SJCRH30 (cell line): Measurements from ENCODE around the gene LUC7L3. TPM values are rescaled to one million over a fixed set of nuclear protein-coding genes. Genes with fewer than 3 reads are reported as not detected.

ENCODE experiments used
- DNase-seq, 2 experiments: peaks; one replicate each; pipeline ENCODE4 v3.0.0-alpha.2; 2015 to 2020
- H3K27ac ChIP-seq: fragments of 250-450 bp; sonication (Bioruptor Pico); 2 replicates; pipeline ENCODE4 v1.5.1; 2020; ENCODE audit warnings: mild to moderate bottlenecking, moderate library complexity
- H3K27me3 ChIP-seq: fragments of 250-450 bp; sonication (Bioruptor Pico); 2 replicates; pipeline ENCODE4 v1.5.1; 2020; ENCODE audit warnings: mild to moderate bottlenecking, moderate library complexity
- H3K36me3 ChIP-seq: fragments of 250-450 bp; sonication (Bioruptor Pico); 2 replicates; pipeline ENCODE4 v1.5.1; 2020; ENCODE audit warnings: mild to moderate bottlenecking, moderate library complexity
- H3K4me1 ChIP-seq: fragments of 250-450 bp; sonication (Bioruptor Pico); 2 replicates; pipeline ENCODE4 v1.5.1; 2020; ENCODE audit warnings: mild to moderate bottlenecking, moderate library complexity
- H3K4me3 ChIP-seq: fragments of 250-450 bp; sonication (Bioruptor Pico); 2 replicates; pipeline ENCODE4 v1.5.1; 2020; ENCODE audit warnings: mild to moderate bottlenecking, moderate library complexity
- H3K9me3 ChIP-seq: fragments of 250-450 bp; sonication (Bioruptor Pico); replicated peaks from 2 replicates; pipeline ENCODE4 v1.5.1; 2020; ENCODE audit warnings: mild to moderate bottlenecking, moderate library complexity
- total RNA-seq: library from RNA; depleted of rRNA; stranded (reverse); fragments of >200 nt; shearing (Covaris generic); gene quantifications from 2 replicates; pipeline ENCODE4 v1.2.3, GENCODE V29; 2014

Gene LUC7L3
- total RNA-seq, 1 experiment from 2014 or later = 84.7 TPM

DNA sequence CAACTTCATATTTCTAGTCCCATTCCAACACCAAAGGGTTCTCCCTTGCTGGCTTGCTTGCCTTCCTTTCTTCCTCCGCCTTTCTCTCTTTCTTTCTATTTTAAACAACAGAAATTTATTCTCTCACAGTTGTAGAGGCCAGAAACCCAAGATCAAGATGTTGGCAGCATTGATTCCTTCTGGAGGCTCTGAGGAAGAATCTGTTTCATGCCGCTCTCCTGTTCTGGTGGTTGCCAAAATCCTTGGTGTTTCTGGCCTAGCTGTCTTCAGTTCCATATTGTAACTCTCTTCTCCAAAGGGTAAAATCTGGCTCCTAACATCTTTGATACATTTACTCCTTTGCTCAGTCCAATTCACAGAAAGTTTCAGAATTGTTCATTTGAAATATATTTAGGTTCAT, 50.9 kb downstream of the LUC7L3 start:
- no peak overlapping the region for H3K4me3 ChIP-seq
- H3K27ac ChIP-seq = no peak overlapping the region
- no peak for DNase-seq
- H3K4me1 ChIP-seq = peaks cover 3% of the 10 kb centered on the region; the same call in 1 of the 2 replicates
- no peaks in the 10 kb centered on the region for H3K27me3 ChIP-seq
- H3K9me3 ChIP-seq = no peaks in the 10 kb centered on the region
- H3K36me3 ChIP-seq = no peaks in the 10 kb centered on the region

DNA sequence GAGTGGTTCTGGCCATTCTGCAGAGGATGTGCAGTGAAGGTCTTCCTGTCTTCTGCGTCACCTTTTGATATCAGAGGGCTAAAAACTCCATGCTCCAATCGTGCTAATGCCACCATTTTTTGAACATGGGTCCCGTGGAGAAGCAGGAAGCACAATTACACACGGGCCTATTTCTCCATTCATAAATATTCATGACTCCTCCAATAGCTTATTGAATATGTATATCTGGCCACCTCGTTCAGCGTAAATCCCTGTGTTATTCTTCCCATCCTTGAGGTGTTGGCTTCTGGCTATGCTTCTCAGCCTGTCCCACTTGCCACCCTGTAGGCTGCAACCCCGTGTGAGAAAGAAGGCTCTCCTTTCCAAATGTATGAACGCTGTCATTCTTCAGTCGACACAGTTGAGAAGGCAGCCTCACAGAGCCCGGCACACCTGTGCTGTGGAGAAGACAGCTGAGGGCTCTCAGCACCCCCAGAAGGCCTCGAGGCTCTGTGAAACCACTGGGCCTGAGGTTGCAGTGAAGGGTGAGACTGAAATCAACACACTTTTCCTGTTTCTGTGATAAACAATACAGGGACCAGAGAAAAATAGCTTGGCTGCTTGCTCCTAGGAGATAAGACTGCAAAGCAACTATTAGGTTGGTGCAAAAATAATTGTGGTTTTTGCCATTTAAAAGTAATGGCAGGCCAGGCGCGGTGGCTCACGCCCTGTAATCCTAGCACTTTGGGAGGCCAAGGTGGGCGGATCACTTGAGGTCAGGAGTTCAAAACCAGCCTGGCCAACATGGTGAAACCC, 52.8 kb downstream of the LUC7L3 start:
- Histone ChIP-seq H3K27me3 (no peaks in the 10 kb centered on the region), H3K4me3 (no peak overlapping the region), H3K4me1 (peaks cover 3% of the 10 kb centered on the region; the same call in 1 of the 2 replicates), H3K9me3 (no peaks in the 10 kb centered on the region), H3K36me3 (no peaks in the 10 kb centered on the region), H3K27ac (no peak overlapping the region)
- peak; percentile 65 to 76 for DNase-seq

DNA sequence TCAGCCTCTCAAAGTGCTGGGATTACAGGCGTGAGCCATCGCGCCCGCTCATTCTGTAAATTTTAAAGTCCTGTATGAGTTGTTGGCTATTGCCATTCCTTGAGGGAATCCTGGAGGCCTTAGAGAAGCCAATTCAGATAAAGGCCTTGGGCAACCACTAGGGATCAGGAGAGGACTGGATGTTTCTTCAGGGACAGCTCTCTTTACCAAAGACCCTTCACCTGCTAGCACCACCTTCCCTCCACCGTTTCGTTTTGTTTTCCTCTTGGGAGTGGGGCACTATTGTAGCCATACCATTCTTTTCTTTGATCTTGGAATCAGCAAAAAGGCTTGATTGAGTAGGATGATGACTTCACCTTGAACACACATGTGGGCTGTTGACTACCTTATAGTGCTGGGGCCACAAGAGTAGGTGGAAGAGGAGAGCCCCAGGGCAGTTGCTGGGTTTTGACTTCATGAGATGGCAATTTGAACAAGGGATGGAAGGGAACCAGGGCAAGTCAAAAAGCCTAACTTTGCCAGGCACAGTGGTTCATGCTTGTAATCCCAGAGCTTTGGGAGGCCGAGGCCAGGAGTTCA, 54.9 kb downstream of the LUC7L3 start:
- Histone ChIP-seq H3K27ac (no peak overlapping the region), H3K4me1 (peaks cover 3% of the 10 kb centered on the region; the same call in 1 of the 2 replicates), H3K4me3 (no peak overlapping the region), H3K9me3 (no peaks in the 10 kb centered on the region), H3K36me3 (no peaks in the 10 kb centered on the region), H3K27me3 (no peaks in the 10 kb centered on the region)
- DNase-seq = no peak

DNA sequence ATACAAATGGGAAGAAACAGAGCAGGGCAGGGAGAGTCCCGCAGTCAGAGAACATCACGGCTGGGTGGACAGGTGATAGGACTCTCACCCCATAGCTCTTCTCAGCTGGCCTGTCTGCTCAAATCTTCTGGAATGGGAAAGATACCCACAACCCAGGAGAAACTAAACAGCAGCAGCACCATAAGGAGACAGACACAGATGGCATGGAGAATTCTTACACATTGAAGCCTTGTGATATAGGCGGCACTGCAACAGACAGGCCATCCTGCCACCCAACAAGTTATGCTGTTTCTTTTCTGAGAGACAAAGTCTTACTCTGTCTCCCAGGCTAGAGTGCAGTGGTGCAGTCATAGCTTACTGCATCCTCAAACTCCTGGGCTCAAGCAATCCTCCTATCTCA, 56.5 kb downstream of the LUC7L3 start:
- H3K4me3 ChIP-seq = no peak overlapping the region
- no peaks in the 10 kb centered on the region for H3K27me3 ChIP-seq
- H3K9me3 ChIP-seq = no peaks in the 10 kb centered on the region
- H3K27ac ChIP-seq = no peak overlapping the region
- no peak for DNase-seq
- H3K36me3 ChIP-seq = no peaks in the 10 kb centered on the region
- H3K4me1 ChIP-seq = peaks cover 3% of the 10 kb centered on the region; the same call in 1 of the 2 replicates

DNA sequence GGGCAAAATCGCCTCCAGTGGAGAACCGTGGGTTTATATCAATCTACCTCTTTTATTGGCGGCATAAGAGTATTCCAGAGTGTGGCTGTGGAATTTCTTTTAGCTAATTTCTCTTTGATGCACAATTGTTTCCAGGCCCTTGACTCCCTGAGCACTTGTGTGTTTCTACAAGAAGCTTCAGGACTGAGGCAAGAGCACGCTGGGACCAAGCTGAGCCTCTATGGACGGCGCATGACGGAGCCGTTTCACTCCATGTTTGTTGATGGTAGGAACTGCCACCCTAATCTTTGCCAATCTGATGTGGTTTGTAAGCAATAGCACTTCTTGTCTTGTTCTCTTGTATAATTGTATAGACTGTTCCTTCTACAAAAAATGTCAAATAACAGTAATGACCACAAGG, 59.1 kb downstream of the LUC7L3 start:
- Histone ChIP-seq H3K27me3 (no peaks in the 10 kb centered on the region), H3K4me1 (no peaks in the 10 kb centered on the region), H3K36me3 (no peaks in the 10 kb centered on the region), H3K9me3 (no peaks in the 10 kb centered on the region), H3K4me3 (no peak overlapping the region), H3K27ac (no peak overlapping the region)
- DNase-seq = no peak

DNA sequence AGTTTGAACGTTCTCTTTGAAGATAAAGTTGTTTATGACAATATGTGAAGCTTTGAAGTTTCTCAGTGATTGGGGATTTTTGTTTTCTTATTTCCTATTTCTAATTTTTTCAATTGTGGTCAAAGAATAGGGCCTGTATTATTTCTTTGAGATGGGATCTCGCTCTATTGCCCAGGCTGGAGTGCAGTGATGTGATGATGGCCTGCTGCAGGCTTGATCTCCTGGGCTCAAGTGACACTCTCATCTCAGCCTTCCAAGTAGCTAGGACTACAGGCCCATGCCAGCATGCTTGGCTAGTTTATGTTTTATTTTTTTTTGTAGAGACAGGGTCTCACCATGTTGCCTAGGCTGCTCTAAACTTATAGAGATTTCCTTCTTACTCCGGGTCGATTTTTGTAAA, 59.6 kb downstream of the LUC7L3 start:
- Histone ChIP-seq H3K36me3 (no peaks in the 10 kb centered on the region), H3K9me3 (no peaks in the 10 kb centered on the region), H3K4me1 (no peaks in the 10 kb centered on the region), H3K4me3 (no peak overlapping the region), H3K27ac (no peak overlapping the region), H3K27me3 (no peaks in the 10 kb centered on the region)
- DNase-seq = no peak

DNA sequence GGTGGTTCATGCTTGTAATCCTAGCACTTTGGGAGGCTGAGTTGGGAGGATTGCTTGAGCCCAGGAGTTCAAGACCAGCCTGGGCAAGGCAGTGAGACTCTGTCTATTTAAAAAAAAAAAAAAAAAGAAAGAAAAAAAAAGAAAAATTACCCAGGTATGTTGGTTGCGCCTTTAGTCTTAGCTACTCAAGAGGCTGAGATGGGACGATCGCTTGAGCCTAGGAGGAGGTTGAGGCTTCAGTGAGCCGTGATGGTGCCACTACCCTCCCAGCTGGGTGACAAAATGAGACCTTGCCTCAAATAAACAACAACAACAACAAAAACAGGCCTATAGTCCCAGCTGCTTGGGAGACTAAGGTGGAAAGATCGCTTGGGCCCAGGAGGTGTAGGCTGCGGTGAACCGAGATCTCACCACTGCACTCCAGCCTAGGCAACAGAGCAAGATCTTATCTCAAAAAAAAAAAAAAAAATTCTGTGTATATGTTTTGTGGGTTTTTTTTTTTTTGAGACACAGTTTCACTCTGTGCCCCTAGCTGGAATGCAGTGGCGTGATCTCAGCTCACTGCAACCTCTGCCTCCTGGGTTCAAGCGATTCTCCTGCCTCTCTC, 60.4 kb downstream of the LUC7L3 start:
- H3K4me3 ChIP-seq = no peak overlapping the region

DNA sequence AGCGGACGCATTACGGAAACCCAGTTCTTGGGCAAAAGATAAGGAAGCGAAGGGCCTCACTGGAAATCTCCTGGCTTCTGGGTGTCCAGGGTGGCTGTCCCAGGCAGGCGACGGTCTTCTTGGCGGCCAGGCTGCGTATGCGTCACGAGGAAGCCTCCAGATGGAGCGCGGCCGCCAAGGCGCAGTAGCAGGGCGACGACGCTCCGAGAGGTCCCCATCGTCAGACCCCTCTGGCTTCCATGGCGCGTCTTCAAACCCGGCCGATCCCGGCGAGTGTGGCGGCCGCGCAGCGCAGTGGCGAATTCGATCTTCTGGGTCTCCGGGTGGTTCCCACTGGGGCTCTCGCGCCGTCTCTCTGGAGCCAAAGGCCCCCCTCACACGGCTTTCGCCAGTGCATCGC, 61.8 kb downstream of the LUC7L3 start:
- Histone ChIP-seq H3K27me3 (no peaks in the 10 kb centered on the region), H3K4me1 (no peaks in the 10 kb centered on the region), H3K27ac (no peak overlapping the region), H3K36me3 (no peaks in the 10 kb centered on the region), H3K9me3 (no peaks in the 10 kb centered on the region), H3K4me3 (no peak overlapping the region)
- no peak for DNase-seq

More for the DNA sequence above, 60.4 kb downstream of the LUC7L3 start:
- Histone ChIP-seq H3K4me1 (no peaks in the 10 kb centered on the region), H3K27ac (no peak overlapping the region), H3K27me3 (no peaks in the 10 kb centered on the region), H3K9me3 (no peaks in the 10 kb centered on the region), H3K36me3 (no peaks in the 10 kb centered on the region)
- no peak for DNase-seq

DNA sequence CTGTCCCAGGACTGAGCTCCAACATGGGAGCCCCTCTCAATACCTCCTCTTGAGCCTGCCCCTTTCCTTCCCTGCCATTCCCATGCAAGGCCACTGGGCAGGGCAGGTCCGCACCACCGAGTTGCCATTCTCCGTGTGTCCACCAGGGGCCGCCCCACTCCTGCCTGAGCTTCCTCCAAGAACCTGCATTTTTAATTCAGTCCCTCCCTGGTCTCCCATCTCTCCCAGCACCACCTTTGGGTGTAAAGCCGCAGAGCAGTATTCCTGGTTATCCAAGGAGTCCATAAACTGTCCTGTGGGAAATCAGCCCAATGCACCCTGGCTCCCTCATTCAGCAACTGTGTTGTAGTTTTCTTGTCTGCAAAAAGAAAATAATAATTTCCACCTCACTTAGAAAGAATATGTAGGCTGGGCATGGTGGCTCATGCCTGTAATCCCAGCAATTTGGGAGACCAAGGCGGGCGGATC, 63.8 kb downstream of the LUC7L3 start:
- H3K9me3 ChIP-seq = no peaks in the 10 kb centered on the region
- no peaks in the 10 kb centered on the region for H3K36me3 ChIP-seq
- H3K27me3 ChIP-seq = no peaks in the 10 kb centered on the region
- H3K4me3 ChIP-seq = no peak overlapping the region
- DNase-seq = peak; percentile 77 to 87
- H3K4me1 ChIP-seq = peaks cover 6% of the 10 kb centered on the region
- H3K27ac ChIP-seq = no peak overlapping the region

DNA sequence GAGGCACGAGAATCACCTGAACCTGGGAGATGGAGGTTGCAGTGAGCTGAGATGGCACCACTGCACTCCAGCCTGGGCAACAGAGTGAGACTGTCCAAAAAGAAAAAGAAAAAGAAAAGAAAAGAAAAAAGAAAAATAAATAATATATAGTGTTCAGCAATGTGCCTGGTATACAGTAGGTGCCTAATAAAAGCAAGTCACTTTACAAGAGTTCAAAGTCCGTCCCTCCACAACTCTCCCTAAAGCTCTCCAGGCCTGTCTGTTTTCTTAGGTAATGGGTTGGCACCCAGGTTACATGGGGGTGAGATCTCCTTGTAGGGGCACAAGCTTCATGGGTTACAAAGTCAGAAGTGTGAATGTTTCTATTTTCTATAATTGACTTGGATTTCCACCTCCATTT, 64.5 kb downstream of the LUC7L3 start:
- H3K36me3 ChIP-seq = no peaks in the 10 kb centered on the region
- no peaks in the 10 kb centered on the region for H3K27me3 ChIP-seq
- H3K4me1 ChIP-seq = peaks cover 6% of the 10 kb centered on the region
- no peak for DNase-seq
- no peak overlapping the region for H3K4me3 ChIP-seq
- H3K9me3 ChIP-seq = no peaks in the 10 kb centered on the region
- no peak overlapping the region for H3K27ac ChIP-seq

DNA sequence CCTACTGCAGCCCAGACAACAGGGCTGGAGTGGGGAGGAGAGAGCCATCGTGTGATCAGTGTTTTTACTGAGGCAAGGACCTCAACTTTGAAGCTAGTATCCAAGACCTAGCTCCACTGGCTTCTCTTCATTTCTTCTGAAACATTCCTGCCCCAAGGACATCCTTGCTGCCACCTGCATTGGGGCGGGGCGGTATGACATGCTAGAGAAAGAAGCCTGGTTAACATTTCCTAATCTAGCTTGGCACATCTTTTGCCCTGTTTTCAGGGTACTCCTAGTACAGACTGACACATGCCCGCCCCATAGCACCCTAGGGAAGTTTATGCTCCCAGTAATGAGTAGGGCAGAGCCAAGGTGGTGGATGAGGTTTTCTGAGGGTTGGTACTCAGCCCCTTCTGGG, 65.7 kb downstream of the LUC7L3 start:
- Histone ChIP-seq H3K4me3 (no peak overlapping the region), H3K4me1 (peaks cover 6% of the 10 kb centered on the region), H3K36me3 (no peaks in the 10 kb centered on the region), H3K27me3 (no peaks in the 10 kb centered on the region), H3K9me3 (no peaks in the 10 kb centered on the region), H3K27ac (no peak overlapping the region)
- no peak for DNase-seq

DNA sequence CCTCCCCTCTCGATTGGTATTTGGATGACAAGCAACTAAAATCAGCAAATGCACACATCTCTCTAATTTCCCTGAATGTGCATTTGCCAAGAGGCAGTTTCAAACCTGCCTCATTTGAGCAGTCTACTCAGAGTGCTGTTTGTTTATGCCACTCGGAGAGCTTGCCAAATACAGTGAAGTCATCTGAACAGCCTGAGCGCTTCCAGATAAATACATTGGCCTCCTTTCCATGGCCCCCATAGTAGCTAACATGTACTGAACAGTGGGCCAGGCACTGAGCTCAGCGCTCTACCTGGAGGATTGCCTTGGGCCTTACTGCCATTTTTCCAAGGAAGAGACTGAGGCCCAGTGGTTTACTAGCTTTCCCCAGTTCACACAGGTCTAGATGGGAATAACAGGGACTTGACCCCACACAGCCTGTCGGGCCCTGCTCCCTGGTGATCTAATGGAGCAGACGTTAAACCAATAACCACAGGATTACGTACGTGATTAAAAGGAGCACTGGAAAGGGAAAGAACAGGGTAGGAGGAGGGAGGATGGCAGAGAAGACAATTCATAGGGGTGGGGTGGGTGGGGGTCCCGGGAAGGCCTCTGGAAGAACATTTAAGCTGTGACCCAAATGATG, 66.7 kb downstream of the LUC7L3 start:
- no peaks in the 10 kb centered on the region for H3K9me3 ChIP-seq
- H3K4me3 ChIP-seq = no peak overlapping the region
- H3K27me3 ChIP-seq = no peaks in the 10 kb centered on the region
- peaks cover 6% of the 10 kb centered on the region for H3K4me1 ChIP-seq
- H3K36me3 ChIP-seq = no peaks in the 10 kb centered on the region
- DNase-seq = no peak
- H3K27ac ChIP-seq = no peak overlapping the region

DNA sequence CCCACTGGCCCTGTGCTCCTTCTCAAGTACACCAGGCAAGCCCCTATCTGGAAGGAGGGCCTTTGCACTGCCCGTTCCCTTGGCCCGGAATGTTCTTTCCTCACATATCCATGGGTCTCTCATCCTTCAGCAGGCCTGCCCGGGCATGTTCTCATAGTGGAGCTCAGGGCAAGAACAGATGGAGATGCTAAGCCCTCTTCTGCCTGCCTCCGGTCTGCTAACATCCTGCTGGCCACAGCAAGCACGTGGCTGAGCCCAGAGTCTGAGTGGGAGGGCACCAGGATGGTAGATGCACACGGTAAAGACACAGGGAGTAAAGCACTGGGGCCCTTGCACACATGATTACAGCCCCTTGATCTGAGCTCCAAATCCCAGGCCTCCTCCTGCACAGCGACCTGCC, 67.7 kb downstream of the LUC7L3 start:
- H3K27ac ChIP-seq = no peak overlapping the region
- H3K4me3 ChIP-seq = no peak overlapping the region
- DNase-seq = peak; percentile 65 to 72

DNA sequence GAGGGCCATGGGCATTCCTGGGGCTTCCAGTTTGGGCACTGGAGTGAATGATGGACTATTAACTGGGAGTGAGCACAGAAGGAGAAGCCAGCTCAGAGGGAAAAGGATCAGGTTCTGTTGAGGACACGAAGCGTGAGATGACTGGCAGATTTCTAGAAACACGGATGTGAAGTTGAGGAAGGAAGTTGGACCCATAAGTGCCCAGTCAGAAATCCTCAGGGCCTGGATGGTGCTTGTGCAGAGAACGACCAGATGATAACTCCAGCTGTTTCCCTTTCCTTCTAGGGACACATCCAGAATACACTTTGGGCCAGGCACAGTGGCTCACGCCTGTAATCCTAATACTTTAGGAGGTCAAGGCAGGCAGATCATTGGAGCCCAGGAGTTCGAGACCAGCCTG, 71.2 kb downstream of the LUC7L3 start:
- Histone ChIP-seq H3K36me3 (no peaks in the 10 kb centered on the region), H3K27me3 (no peaks in the 10 kb centered on the region), H3K27ac (no peak overlapping the region), H3K9me3 (no peaks in the 10 kb centered on the region), H3K4me3 (no peak overlapping the region), H3K4me1 (peaks cover 6% of the 10 kb centered on the region)
- no peak for DNase-seq

More for the DNA sequence above, 67.7 kb downstream of the LUC7L3 start:
- Histone ChIP-seq H3K36me3 (no peaks in the 10 kb centered on the region), H3K9me3 (no peaks in the 10 kb centered on the region), H3K27me3 (no peaks in the 10 kb centered on the region), H3K4me1 (peaks cover 6% of the 10 kb centered on the region)

DNA sequence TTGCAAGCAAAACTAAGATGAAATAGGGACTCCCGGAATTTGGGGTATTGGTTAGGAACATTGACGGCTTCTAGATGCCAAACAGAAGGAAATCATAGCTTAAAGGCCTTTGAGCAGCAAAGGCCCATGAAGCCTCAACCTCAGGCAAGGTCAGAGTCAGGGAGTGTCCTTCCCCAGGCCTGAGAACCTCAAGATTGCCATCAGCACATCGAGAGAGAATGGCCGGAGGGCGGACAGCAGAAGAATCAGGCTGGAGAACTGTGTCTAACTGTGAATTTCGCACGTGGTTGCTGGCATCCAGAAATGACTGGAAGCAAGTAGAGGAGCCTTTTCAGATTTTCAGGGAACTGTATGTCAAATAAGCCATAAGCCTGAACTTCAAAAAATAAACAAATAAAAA, 72.7 kb downstream of the LUC7L3 start:
- Histone ChIP-seq H3K4me3 (no peak overlapping the region), H3K4me1 (no peaks in the 10 kb centered on the region), H3K9me3 (no peaks in the 10 kb centered on the region), H3K27ac (no peak overlapping the region), H3K27me3 (no peaks in the 10 kb centered on the region), H3K36me3 (no peaks in the 10 kb centered on the region)
- no peak for DNase-seq
